OCI-M2 (cell line): ENCODE results near the gene MRPL33.

Experiments
- DNase-seq: peaks from one replicate; lab custom pipeline; 2025; ENCODE audit not compliant: unreplicated experiment; lab: John Stamatoyannopoulos, UW

The MRPL33 gene

DNA sequence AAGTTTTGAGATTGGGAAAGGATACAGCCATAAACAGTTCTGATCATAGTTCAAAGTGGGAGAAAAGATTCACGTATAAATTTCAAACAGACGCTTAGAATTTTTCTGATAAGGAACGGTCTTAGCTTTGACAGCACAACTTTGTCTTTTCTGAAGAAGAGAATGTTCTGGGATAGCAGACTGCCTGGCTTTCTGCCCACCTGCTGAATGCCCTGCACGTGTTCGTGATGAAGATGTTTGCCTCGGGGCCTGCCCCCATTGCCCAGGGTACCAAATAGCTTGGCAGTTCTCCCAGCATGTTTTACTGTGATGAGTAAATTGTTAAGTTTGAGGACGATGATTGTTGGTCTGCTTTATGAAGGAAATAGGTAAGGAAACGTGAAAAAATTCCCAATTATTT is 4.6 kb downstream of the MRPL33 start:
- no peak for DNase-seq

DNA sequence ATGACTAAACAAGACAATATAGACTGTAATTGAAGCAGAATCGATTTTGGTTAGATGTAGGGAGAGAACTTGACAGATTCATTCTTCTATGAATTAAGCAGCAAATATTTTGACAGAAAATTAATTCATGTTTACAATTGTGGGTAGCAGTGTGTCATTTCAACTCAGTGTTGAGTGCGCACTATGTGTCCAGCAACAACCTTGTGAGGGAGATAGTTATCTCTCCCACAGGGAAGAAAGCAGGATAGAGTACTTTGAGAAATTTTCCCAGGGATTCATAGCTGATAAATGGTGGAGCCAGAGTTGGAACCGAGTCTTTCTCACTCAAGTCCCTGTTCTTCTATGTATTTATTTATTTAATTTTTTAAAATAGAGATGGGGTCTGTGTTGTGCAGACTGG is 5.2 kb downstream of the MRPL33 start:
- DNase-seq: no peak

DNA sequence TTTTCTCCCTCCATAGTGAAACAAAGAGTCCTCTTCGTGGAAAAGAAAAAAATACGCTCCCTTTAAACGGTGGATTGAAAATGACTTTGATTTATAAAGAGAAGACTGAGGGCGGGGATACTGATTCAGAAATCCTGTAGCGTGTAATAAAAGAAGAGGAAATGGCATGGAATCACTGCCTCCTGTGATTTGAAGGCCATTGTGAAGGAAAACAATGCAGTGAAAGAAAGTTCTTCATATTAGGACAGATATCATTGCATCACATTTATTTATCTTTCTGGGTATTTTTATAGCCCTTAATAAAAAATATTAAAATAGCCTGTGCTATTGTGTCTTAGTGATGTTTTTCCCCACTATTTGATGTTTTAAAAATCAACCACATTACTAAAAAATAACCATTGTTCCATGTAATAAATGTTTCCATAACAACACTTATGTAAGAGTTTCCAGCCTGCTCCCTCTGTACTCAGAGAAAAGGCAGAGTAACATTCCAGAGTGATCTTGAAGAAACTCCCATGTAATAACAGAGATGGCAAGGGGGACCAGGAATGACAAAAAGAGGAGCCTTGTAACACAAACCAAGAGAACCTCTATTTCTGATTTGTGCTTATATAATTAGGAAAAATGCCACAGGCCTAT is 8.0 kb downstream of the MRPL33 start:
- DNase-seq: no peak

GRCh38 chr2:27781496-27781895 is 10.0 kb downstream of the MRPL33 start:
- DNase-seq: no peak

DNA sequence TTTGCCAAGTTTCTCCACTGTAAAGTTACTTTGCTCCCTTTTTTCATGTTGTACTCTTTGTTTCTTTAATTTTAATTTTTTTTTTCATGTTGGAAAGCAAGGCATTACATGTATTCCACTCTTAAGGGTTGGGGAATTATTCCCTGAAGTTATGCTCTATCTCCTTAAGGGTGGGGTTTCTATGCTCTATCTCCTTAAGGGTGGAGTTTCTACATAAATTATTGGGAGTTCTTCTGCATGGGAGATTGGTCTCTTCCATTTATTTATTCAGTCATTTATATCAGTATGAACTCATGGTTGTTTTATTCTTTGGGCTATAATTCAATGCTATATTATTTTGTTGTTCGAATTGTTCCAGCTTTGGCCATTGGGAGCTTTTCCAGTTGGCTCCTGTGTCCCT is 11.2 kb downstream of the MRPL33 start:
- DNase-seq: no peak

DNA sequence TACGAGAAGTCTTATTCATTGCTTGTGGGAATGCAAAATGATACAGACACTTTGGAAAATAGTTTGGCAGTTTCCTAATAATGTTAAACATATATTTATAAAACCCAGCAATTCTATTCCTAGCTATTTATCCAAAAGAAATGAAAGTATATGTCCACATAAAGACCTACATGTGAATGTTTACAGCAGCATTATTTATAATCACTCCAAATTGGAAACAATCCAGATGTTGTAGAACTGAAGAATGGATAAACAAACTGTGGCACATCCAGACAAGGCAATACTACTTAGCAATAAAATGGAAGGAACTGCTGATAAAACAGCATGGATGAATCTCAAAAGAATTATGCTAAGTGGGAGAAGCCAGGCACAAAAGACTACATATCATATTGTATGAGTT is 19.3 kb downstream of the MRPL33 start:
- no peak for DNase-seq

- DNase-seq: no peak
Measured at GRCh38 chr2:27792759-27793158, 21.2 kb downstream of the MRPL33 start.

DNA sequence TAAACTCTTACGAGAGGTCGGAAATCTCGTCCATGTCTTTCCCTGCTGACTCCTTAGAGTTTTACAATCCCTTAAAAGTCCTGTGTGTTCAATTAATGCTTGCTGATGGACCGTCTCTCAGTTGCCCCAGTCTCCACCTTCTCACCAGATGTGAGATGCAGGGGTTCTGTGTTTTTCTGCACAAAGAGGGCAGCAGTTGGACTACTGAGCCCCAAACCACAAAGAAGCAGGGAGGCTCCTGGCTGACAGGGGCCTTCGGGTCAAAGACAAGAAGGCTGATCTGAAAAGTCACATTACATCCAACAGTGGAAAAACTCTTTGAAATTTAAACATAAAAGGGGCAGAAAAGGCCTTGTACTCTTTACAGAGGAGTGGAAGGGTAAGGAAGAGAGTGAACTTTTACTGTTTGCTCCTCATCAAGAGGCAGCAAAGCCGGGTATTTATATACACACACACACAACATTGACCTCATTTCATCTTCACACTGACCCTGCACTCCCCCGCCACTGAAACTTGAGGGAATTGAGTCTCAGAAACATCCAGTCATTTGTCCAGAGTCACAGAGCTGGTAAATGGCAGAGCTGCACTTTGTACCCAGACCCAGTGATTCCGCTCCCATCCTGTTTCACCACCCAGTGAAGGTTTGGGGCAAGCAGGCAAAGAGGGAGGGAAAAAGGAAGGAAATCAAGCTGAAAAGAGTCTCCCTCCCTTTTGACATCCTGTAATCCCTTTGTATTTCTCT is 23.7 kb downstream of the MRPL33 start:
- no peak for DNase-seq

DNA sequence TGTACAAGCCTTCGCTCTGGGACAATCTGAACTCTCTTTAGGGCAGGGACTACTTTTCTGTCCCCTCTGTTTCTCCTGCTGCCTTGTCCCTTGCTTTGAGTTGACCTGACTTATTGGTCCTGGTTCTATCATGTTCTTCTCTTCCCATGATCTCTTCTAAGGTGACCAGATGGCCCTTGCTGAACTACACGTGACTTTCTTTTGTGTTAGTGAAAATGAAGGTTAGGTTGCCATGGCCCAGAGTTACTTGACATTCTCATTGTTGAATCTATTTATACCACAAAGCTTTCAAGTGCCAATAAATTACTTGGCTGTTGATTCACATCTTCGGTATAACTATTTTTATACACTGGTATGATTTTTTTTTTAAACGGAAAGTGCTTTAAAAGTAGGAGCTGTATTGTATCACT is 24.4 kb downstream of the MRPL33 start:
- DNase-seq: no peak

DNA sequence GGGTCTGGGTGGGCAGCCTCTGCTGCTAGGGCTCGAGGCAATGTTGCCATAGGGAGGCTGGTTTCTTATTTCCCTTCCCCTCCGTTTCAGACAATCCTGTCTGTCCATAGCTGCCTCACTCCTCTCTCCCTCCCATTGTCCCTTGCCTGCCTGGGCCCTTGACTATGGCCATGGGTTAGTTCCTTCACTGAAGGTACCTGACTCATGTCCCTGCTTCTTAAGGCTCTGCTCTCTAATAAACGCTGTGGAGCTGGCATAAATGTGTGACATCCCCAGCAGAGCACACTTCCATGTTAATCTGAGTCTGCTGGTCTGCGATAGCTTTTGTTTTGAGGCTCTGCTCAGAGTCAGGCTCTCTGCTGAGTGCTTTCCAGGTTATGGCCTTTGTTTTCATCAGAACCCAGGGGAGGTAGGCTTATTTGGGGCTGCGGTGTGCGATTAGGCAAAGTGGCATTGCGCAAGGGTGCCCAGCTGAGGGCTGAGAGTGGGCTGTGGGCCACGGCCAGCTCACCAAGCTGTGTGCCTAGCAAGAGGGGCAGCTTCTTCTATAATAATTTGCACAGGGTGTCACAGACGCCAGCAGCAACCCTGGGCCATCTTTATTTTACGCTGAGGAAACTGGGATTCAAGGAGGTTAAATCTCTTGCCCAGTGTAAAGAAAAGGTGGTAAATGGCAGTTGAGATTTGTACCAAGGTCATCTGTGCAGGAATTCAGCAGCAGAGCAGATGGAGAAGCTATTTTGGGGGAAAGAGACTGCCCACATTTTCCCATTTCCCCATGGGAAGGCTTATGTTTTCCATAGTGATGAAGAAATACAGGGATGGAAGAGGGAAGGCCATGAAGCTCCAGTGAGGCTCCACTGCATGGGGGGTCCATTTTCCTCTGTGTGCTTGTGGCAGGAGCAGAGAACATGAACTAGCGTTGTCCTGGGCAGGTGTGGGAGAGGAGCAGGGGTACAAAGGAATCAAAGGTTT is 25.6 kb downstream of the MRPL33 start:
- no peak for DNase-seq

DNA sequence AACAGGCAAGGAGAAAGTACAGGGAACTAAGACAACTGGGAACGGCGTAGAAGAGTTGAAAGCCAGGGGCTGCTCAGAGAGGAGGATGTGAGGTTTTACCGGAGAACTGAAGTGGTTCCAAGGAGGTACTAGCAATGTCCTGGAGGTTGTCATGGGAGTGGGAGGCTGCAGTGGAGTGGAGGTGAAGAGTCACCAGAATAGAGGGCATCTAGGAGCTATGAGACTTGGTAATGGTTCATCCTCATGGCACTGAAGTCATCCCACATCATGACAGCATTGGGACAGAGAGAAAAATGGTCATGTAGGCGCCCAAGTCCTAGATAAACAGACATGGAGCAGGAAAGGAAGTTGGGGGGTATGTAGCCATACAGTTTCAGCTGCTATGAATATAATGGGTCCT is 26.3 kb downstream of the MRPL33 start:
- DNase-seq: no peak

DNA sequence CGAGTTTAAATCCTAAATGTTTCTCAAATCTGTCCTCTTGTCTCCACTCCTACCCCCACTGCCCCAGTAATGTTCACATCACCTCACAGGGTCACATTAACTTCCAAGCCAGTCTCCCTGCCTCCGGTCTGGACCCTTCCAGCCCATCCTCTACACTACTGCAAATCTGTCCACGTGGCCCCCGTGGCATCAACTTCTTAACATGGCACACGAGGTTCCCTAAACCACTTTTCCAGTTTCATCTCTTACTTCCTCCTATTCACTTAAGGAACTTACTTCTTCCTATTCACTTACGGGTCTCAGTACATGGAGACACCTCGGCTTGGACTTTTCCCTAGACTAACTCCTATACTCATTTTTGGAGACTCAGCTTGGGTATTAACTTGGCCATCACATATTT is 27.0 kb downstream of the MRPL33 start:
- DNase-seq: no peak

- DNase-seq: no peak
Measured at GRCh38 chr2:27798948-27799645, 27.6 kb downstream of the MRPL33 start.

DNA sequence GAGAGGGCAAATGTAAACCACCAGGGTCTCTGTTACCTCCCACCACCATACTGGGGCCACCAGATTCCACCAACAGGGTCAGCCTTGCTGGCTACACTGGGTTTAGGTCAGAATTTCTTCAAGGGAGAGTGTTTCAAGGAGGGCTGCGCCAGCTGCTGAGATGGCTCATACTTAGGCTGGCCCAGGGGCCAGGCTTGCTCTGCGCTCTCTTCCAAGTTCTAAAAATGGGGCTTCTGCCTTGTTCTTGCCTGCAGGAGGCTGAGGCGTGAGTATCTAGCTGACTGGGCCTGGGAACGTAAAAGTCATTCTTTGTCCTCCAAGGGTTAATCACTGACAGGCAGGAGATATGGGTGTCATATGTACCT is 28.1 kb downstream of the MRPL33 start:
- no peak for DNase-seq

DNA sequence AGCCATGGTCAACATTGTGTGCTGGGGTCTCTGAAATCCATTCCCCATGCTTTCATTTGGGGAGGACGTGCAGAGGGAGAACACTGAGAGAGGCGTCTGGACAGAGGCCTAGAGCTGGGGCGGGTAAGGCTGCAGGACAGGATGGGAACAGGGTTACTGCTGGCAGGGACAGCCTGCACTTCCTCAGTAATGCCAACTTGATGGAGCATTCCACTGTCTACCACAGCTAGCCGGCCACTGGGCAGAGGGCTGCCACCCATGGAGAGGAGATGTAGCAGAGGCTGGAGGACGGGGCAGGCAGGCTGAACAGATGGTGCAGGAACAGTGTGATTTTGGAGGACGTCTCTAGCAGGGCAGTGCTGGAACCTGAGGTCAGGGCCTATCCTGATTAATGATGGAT is 29.3 kb downstream of the MRPL33 start:
- DNase-seq: no peak

DNA sequence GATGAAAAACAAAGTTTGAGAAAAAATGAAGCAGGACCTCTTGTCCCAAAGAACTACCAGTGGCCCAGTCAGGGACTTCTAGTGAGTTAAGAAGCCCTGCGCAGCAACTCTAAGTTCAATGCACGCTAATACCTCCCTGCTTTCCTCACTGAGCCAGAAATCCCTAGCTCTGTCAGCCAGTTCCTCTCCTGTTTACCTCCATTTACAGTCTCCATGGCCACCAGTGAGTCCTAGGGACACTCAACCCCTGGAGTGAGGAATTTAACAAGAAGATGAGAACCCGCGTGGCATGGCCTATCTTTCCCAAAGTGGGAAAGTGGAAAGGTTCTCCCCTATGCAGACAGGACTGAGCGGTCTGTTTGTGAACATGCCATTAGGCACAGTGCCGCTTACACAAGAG is 31.0 kb downstream of the MRPL33 start:
- no peak for DNase-seq

GRCh38 chr2:27803046-27803445 is 31.5 kb downstream of the MRPL33 start:
- no peak for DNase-seq

GRCh38 chr2:27804146-27804545 is 32.6 kb downstream of the MRPL33 start:
- DNase-seq: no peak

GRCh38 chr2:27805180-27805579 is 33.7 kb downstream of the MRPL33 start:
- DNase-seq: no peak

GRCh38 chr2:27806311-27807059 is 35.0 kb downstream of the MRPL33 start:
- no peak for DNase-seq

DNA sequence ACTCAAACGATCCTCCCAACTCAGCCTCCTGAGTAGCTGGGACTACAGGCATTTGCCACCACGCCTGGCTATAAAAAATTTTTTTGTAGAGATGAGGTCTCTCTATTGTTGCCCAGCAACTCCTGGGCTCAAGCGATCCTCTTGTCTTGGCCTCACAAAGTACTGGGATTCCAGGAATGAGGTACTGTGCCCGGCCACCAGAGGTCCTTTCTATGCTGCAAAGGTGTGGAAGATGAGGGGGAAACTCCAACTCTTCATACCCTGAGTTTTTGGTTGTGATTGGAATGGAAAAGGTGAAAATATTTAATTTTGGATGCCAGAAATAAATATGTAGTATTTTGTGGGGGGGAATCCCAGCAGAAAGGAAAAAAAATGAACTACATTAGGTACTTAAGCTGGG is 36.0 kb downstream of the MRPL33 start:
- no peak for DNase-seq
